HEK293T (cell line): ENCODE results near the gene NT5DC1.

Experiments
- CTCF ChIA-PET: fragments of 350-600 bp; formaldehyde crosslinking; extraction: SDS; loops from one replicate; lab custom pipeline; 2021; ENCODE audit warnings: antibody characterized with exemption, inconsistent platforms; lab: Yijun Ruan, JAX
- POLR2A ChIA-PET: fragments of 350-600 bp; formaldehyde crosslinking; extraction: SDS; loops from one replicate; lab custom pipeline; 2020; ENCODE audit warnings: antibody characterized with exemption, inconsistent platforms; lab: Yijun Ruan, JAX
- DNase-seq: peaks from one replicate; pipeline ENCODE4 v3.0.0; 2012; ENCODE audit warnings: mixed read lengths; ENCODE audit errors: extremely low spot score
- ARNT ChIP-seq: fragments of 450-650 bp; IDR thresholded peaks from 2 replicates; pipeline ENCODE4 v1.6.1; 2017; ENCODE audit warnings: mild to moderate bottlenecking
- BHLHE40 ChIP-seq: fragments of 450-650 bp; IDR thresholded peaks from 2 replicates; pipeline ENCODE4 v1.6.1; 2016; ENCODE audit warnings: mild to moderate bottlenecking, moderate library complexity, borderline replicate concordance
- CTBP1 ChIP-seq: fragments of 450-650 bp; IDR thresholded peaks from 2 replicates; pipeline ENCODE4 v1.6.1; 2016; ENCODE audit warnings: borderline replicate concordance
- ELF4 ChIP-seq: fragments of 450-650 bp; IDR thresholded peaks from 2 replicates; pipeline ENCODE4 v1.6.1; 2017; ENCODE audit warnings: antibody characterized with exemption
- FOXA1 ChIP-seq: fragments of 450-650 bp; IDR thresholded peaks from 2 replicates; pipeline ENCODE4 v1.6.1; 2016; ENCODE audit warnings: mild to moderate bottlenecking
- FOXK2 ChIP-seq: fragments of 450-650 bp; IDR thresholded peaks from 2 replicates; pipeline ENCODE4 v1.6.1; 2016; ENCODE audit warnings: mild to moderate bottlenecking
- FOXM1 ChIP-seq: fragments of 450-650 bp; IDR thresholded peaks from 2 replicates; pipeline ENCODE4 v1.6.1; 2017; ENCODE audit warnings: mild to moderate bottlenecking, borderline replicate concordance
- HDGF ChIP-seq: fragments of 450-650 bp; IDR thresholded peaks from 2 replicates; pipeline ENCODE4 v1.6.1; 2017; ENCODE audit warnings: antibody characterized with exemption, borderline replicate concordance
- L3MBTL2 ChIP-seq: fragments of 450-650 bp; conservative IDR thresholded peaks from 2 replicates; pipeline ENCODE4 v1.6.1; 2016; ENCODE audit warnings: mild to moderate bottlenecking
- NFRKB ChIP-seq: fragments of 450-650 bp; IDR thresholded peaks from 2 replicates; pipeline ENCODE4 v1.6.1; 2016; ENCODE audit warnings: mild to moderate bottlenecking, moderate library complexity
- SP1 ChIP-seq: fragments of 450-650 bp; IDR thresholded peaks from 2 replicates; pipeline ENCODE4 v1.6.1; 2017
- SUZ12 ChIP-seq: fragments of 450-650 bp; IDR thresholded peaks from 2 replicates; pipeline ENCODE4 v1.6.1; 2016; ENCODE audit warnings: mild to moderate bottlenecking
- TARDBP ChIP-seq: fragments of 450-650 bp; IDR thresholded peaks from 2 replicates; pipeline ENCODE4 v1.6.1; 2016
- ZNF384 ChIP-seq: fragments of 450-650 bp; IDR thresholded peaks from 2 replicates; pipeline ENCODE4 v1.6.1; 2016
- TF ChIP-seq, protein P1 (sequence below): fragments of 450-650 bp; IDR thresholded peaks from 2 replicates; pipeline ENCODE4 v1.6.1; 2016

Gene NT5DC1

DNA sequence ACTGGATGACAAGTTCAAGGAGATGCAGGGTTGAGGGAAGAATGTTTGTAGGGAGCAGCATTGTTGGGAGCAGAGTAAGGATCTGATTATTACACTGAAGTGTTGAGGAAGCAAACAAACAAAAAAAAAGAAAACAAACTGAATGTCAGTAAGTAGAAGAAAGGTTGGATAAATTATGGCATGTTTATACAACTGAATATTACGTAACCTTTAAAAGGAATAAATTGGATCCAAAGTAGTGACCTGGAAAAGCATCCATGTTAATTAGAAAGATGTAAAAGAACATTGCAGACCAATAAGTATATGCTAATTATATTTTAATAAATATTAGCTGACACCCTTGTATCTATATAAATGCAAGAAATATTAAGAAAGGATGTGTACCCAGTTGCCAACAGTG, 191.9 kb downstream of the NT5DC1 start:
- TF ChIP-seq TARDBP (no peak), BHLHE40 (no peak)
- TF ChIP-seq, protein P1, sequence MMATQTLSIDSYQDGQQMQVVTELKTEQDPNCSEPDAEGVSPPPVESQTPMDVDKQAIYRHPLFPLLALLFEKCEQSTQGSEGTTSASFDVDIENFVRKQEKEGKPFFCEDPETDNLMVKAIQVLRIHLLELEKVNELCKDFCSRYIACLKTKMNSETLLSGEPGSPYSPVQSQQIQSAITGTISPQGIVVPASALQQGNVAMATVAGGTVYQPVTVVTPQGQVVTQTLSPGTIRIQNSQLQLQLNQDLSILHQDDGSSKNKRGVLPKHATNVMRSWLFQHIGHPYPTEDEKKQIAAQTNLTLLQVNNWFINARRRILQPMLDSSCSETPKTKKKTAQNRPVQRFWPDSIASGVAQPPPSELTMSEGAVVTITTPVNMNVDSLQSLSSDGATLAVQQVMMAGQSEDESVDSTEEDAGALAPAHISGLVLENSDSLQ: 0 out of 2 replicates have a peak, but pooled peaks have one; percentile 25
- ChIA-PET POLR2A (interaction anchor here (1.1 kb wide), 1 partner anchor 272 kb away, joined by 3 read pairs; no protein-coding TSS in a partner anchor), CTCF (interaction anchor here (0.6 kb wide), 1 partner anchor 183 kb away, joined by 3 read pairs; no protein-coding TSS in a partner anchor)
- no peak for DNase-seq

GRCh38 chr6:116298273-116298672, 197.6 kb downstream of the NT5DC1 start:
- no peak for DNase-seq
- no peak for TF ChIP-seq L3MBTL2
- TF ChIP-seq NFRKB: no peak
- no peak for TF ChIP-seq SUZ12
- TF ChIP-seq CTBP1: no peak
- TF ChIP-seq, protein P1: no peak
- TF ChIP-seq ARNT: no peak
- no peak for TF ChIP-seq ELF4
- TF ChIP-seq TARDBP: no peak
- TF ChIP-seq FOXK2: no peak
- TF ChIP-seq ZNF384: no peak
- TF ChIP-seq FOXA1: no peak
- TF ChIP-seq SP1: no peak
- TF ChIP-seq HDGF: no peak
- TF ChIP-seq BHLHE40: no peak
- ChIA-PET POLR2A (no interaction called here), CTCF (interaction anchor here (0.6 to 0.8 kb wide), 2 partner anchors 10 to 347 kb away, joined by 3 to 6 read pairs; no protein-coding TSS in a partner anchor)

- no peak for TF ChIP-seq SP1
- TF ChIP-seq FOXK2: no peak
- TF ChIP-seq FOXM1: no peak
- TF ChIP-seq CTBP1: no peak
- no peak for TF ChIP-seq HDGF
- no peak for TF ChIP-seq L3MBTL2
- no peak for TF ChIP-seq FOXA1
- ChIA-PET CTCF (interaction anchor here (0.8 kb wide), 1 partner anchor 11 kb away, joined by 6 read pairs; no protein-coding TSS in a partner anchor), POLR2A (no interaction called here)
- DNase-seq: no peak
Observed at GRCh38 chr6:116298973-116299372, 198.3 kb downstream of the NT5DC1 start.
